ENCODE data around the gene APOL4.

Gene APOL4

DNA sequence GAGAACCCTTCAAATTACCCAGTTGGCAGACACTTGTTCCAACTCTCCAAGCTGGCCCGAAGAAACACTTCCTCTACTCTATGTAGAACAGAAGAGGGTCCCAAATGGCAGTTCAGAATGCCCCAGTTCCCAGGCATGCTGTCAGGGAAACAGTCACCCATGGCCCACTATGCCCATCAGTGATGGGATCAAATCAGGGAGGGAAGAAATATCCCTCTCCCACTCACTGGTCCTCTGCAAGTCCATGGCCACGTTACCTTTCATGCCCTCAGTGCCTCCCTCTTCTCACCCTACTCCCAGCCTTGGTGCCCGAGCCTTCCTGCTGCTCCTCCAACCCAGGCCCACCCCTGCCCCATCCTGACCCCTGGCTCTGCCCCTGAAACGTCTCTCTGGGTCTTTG lies 57.7 kb downstream of the APOL4 start:
- no peak for DNase-seq (ENCODE audit: low read depth)
- H3K4me3 ChIP-seq (replicated peaks; ENCODE audit: low read depth, low read length): no peak overlapping the region

DNA sequence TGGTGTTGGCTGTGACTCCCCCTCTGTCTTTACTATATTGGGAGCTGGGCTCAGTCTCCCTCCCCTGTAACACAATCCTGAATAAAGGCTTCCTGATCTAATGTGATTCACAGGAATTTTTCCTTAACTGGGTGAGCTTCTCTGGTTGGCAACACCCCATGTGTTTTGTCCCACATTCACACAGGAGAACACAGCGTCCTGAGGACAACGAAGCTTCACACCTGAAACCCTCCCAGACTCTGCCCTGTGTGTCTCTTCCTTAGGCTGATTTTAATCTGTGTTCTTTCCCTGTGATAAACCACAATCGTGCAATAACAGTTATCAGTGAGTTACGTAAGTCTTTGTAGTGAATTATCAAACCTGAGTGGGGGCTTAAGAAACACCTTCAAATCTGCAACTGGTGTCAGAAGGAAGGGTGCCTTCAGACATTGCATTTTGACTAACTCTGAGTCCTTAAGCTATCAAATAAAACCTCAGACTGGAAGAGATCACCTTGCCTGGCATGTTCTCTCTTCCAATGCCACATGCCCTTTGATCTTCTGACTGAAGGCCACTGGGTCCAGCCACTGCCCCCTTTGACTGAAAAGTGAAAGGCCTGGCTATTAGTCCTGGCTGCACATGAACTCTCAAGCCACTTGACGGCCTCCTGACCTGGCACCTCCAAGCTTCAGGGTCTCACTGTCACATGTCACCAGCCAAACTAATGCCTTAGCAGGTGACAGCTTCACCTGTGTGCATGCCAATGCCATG lies 58.4 kb downstream of the APOL4 start:
- no peak for TF ChIP-seq CTCF (IDR thresholded peaks at IDR 0.05; ENCODE audit: low read length, missing control alignments)
- no peak for DNase-seq (ENCODE audit: low read depth)
- no peak overlapping the region for H3K4me3 ChIP-seq (replicated peaks; ENCODE audit: low read depth, low read length)

More for the DNA sequence above, 57.7 kb downstream of the APOL4 start:
- TF ChIP-seq CTCF (IDR thresholded peaks at IDR 0.05; ENCODE audit: low read length, missing control alignments): no peak

GRCh38 chr22:36141481-36141880 lies 60.1 kb downstream of the APOL4 start:
- H3K4me3 ChIP-seq (replicated peaks; ENCODE audit: low read depth, low read length): no peak overlapping the region
- TF ChIP-seq CTCF (IDR thresholded peaks at IDR 0.05; ENCODE audit: low read length, missing control alignments): no peak
- no peak for DNase-seq (ENCODE audit: low read depth)

Data from fibroblast of pulmonary artery (primary cell).